Activated CD8-positive, alpha-beta T cell treated with anti-CD3 and anti-CD28 coated beads for 36 hours (primary cell): ENCODE measurements around the gene SSMEM1. TPM values are rescaled to one million over a fixed set of nuclear protein-coding genes. Genes with fewer than 3 reads are reported as not detected.
"Not testable (repeated sequence)": the region's sequence is repeated elsewhere in the genome, so short reads cannot be mapped to it uniquely, and the experiment has no call there.

Experiments used
- ATAC-seq: fragments of 200-7000 bp; cut with Tn5 transposase; one replicate; pipeline ENCODE4 v1.10.0; 2021; ENCODE audit warnings: mild to moderate bottlenecking, moderate library complexity
- CTCF ChIA-PET: fragments of 350-600 bp; sonication (Branson Sonifier 250); formaldehyde crosslinking; loops from one replicate; lab custom pipeline; 2021; ENCODE audit warnings: antibody characterized with exemption; lab: Charles Lee
- POLR2A ChIA-PET: fragments of 350-600 bp; sonication (Branson Sonifier 250); formaldehyde crosslinking; loops from one replicate; lab custom pipeline; 2021; ENCODE audit warnings: antibody characterized with exemption; lab: Charles Lee
- DNase-seq: peaks from one replicate; pipeline ENCODE4 v3.0.0-alpha.2; 2020
- H3K27ac Mint-ChIP-seq: one replicate; pipeline ENCODE4 v1.8.0; 2021; ENCODE audit warnings: mild to moderate bottlenecking, mixed read lengths
- H3K27me3 Mint-ChIP-seq: one replicate; pipeline ENCODE4 v1.8.0; 2021; ENCODE audit warnings: mixed read lengths
- H3K36me3 Mint-ChIP-seq: one replicate; pipeline ENCODE4 v1.8.0; 2021; ENCODE audit warnings: low read depth, mixed read lengths
- H3K4me1 Mint-ChIP-seq: one replicate; pipeline ENCODE4 v1.8.0; 2021; ENCODE audit warnings: low read depth, mixed read lengths
- H3K4me3 Mint-ChIP-seq: one replicate; pipeline ENCODE4 v1.8.0; 2021; ENCODE audit warnings: mild to moderate bottlenecking, moderate library complexity, mixed read lengths
- H3K9me3 Mint-ChIP-seq: one replicate; pipeline ENCODE4 v1.8.0; 2021; ENCODE audit warnings: mixed read lengths
- CTCF ChIP-seq: fragments of 200-600 bp; IDR thresholded peaks from one replicate; pipeline ENCODE4 v1.8.0; 2022; ENCODE audit warnings: antibody characterized with exemption, mild to moderate bottlenecking
- intact Hi-C: fragments of 100-400 bp; cut with micrococcal nuclease; formaldehyde crosslinking; loops from one replicate; pipeline ENCODE4 v1.10.0; 2022
- total RNA-seq, 2 experiments: library from RNA; stranded (reverse); gene quantifications; one replicate each; pipeline ENCODE4 v1.2.3, GENCODE V29; 2021

Gene SSMEM1
- total RNA-seq, 2 experiments from 2014 or later: not detected

- POLR2A ChIA-PET, H3K9me3 Mint-ChIP-seq, H3K4me1 Mint-ChIP-seq, H3K27me3 Mint-ChIP-seq, H3K36me3 Mint-ChIP-seq, H3K4me3 Mint-ChIP-seq, ATAC-seq, CTCF ChIA-PET, H3K27ac Mint-ChIP-seq, DNase-seq: not testable (repeated sequence)
- intact Hi-C loops: loop anchor here (10.0 kb wide), 2 partner anchors 235 to 505 kb away; no protein-coding TSS in a partner anchor
Measured at GRCh38 chr7:130249626-130250025, 42.0 kb downstream of the SSMEM1 start.

GRCh38 chr7:130254555-130254954 lies 46.9 kb downstream of the SSMEM1 start:
- H3K4me1 Mint-ChIP-seq: no peaks in the 10 kb centered on the region
- no peak overlapping the region for H3K27ac Mint-ChIP-seq
- TF ChIP-seq CTCF: no peak
- intact Hi-C loops: no loop called here
- no peaks in the 10 kb centered on the region for H3K27me3 Mint-ChIP-seq
- ATAC-seq (no peak), DNase-seq (no peak)
- CTCF ChIA-PET: no interaction called here
- no peak overlapping the region for H3K4me3 Mint-ChIP-seq
- POLR2A ChIA-PET: no interaction called here
- peaks cover 2% of the 10 kb centered on the region for H3K36me3 Mint-ChIP-seq
- peaks cover 8% of the 10 kb centered on the region for H3K9me3 Mint-ChIP-seq

- intact Hi-C loops: no loop called here
- CTCF ChIA-PET: interaction anchor here (2.5 kb wide), 1 partner anchor 16 kb away, joined by 7 read pairs; no protein-coding TSS in a partner anchor
- POLR2A ChIA-PET: no interaction called here
- ATAC-seq: no peak
- Mint-ChIP-seq H3K4me1 (no peaks in the 10 kb centered on the region), H3K36me3 (peaks cover 2% of the 10 kb centered on the region), H3K27me3 (no peaks in the 10 kb centered on the region), H3K27ac (no peak overlapping the region), H3K4me3 (no peak overlapping the region), H3K9me3 (peaks cover 8% of the 10 kb centered on the region)
- no peak for DNase-seq
- TF ChIP-seq CTCF: no peak
Measured at GRCh38 chr7:130256704-130257103, 49.0 kb downstream of the SSMEM1 start.

- POLR2A ChIA-PET: no interaction called here
Measured at GRCh38 chr7:130258494-130259078, 50.9 kb downstream of the SSMEM1 start.

GRCh38 chr7:130262448-130262847 lies 54.8 kb downstream of the SSMEM1 start:
- Mint-ChIP-seq H3K4me3 (no peak overlapping the region), H3K36me3 (peaks cover 2% of the 10 kb centered on the region), H3K27me3 (no peaks in the 10 kb centered on the region), H3K4me1 (peaks cover 4% of the 10 kb centered on the region), H3K27ac (no peak overlapping the region), H3K9me3 (peaks cover 4% of the 10 kb centered on the region)
- ChIA-PET POLR2A (no interaction called here), CTCF (interaction anchor here (0.8 kb wide), 1 partner anchor 10 kb away, joined by 3 read pairs; no protein-coding TSS in a partner anchor)
- no peak for TF ChIP-seq CTCF
- intact Hi-C loops: no loop called here
- ATAC-seq (no peak), DNase-seq (no peak)

More at GRCh38 chr7:130258494-130259078, 50.9 kb downstream of the SSMEM1 start:
- ATAC-seq: no peak
- Mint-ChIP-seq H3K9me3 (peaks cover 5% of the 10 kb centered on the region), H3K36me3 (peaks cover 2% of the 10 kb centered on the region), H3K4me3 (no peak overlapping the region), H3K27ac (no peak overlapping the region), H3K27me3 (no peaks in the 10 kb centered on the region), H3K4me1 (peaks cover 4% of the 10 kb centered on the region)
- no peak for TF ChIP-seq CTCF
- no peak for DNase-seq
- CTCF ChIA-PET: interaction anchor here (1.2 to 2.5 kb wide), 3 partner anchors 15 to 23 kb away, joined by 3 to 7 read pairs (median 4); no protein-coding TSS in a partner anchor
- intact Hi-C loops: no loop called here
